RWPE1 (cell line): Measurements from ENCODE around the gene PSMD1.
"Not testable (repeated sequence)": the region's sequence is repeated elsewhere in the genome, so short reads cannot be mapped to it uniquely, and the experiment has no call there.

ENCODE experiments used
- CTCF ChIA-PET: fragments of 350-600 bp; sonication (Branson Sonifier 250); formaldehyde crosslinking; extraction: SDS; loops from one replicate; lab custom pipeline; 2021; lab: Yijun Ruan, JAX
- POLR2A ChIA-PET: fragments of 400-600 bp; formaldehyde crosslinking; extraction: SDS; loops from one replicate; lab custom pipeline; 2020; ENCODE audit warnings: antibody characterized with exemption; ENCODE audit not compliant: low non-redundant PET; lab: Yijun Ruan, JAX
- DNase-seq: peaks from one replicate; pipeline ENCODE4 v3.0.0; 2012; ENCODE audit warnings: low spot score
- H3K27ac ChIP-seq: fragments of 450-650 bp; 2 replicates; pipeline ENCODE4 v1.5.1; 2017
- TF ChIP-seq, protein P1 (sequence below): fragments of 450-650 bp; conservative IDR thresholded peaks from 2 replicates; pipeline ENCODE4 v1.5.1; 2017; ENCODE audit warnings: low read depth, mild to moderate bottlenecking

PSMD1 gene

DNA sequence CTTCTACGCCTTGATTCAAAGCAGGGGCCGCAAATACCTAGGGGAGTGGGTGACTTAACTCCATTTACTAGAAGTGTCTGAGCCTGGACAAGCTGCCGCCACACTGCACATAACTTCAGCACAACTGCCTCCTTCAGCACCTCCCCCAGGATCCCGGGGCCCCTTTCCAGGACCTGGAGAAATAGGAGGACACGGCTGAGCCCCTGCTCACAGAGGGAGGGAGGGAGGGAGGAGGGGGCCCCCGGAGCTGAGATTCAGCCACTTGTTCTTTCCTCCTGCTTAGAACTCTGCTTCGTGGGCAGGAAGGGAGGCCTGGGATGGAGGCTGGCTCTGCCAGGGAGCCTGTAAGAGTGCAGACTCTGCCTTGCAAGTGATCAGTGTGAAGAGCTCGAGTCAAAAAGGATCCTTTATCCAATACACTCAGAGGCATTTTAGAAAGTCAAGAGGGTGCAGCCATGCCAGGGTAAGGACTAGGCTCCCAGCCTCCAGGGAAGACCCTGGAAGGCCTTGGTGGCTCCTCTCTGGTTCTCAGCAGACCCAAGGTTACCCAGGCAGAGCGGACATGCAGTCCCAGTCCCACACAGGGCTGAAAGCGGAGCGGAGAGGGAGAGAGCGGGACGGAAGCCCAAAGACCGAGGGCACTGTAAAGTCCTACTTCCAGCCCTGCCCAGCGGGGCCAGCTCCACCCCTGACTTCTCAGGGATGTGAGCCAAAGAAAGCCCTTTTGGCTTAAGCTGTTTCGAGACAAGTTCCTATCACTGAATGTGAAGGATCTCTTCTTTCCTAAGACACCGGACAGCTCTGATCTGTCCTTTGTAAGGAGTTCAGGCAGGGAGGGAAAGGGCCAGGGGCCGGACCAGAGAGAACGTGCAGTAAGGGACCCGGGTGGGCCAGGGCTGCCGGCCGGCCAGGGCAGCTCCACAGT is 133.2 kb downstream of the PSMD1 start:
- DNase-seq = no peak
- ChIA-PET CTCF (interaction anchor here (0.5 to 0.7 kb wide), 2 partner anchors 223 to 262 kb away, joined by 3 read pairs; no protein-coding TSS in a partner anchor), POLR2A (no interaction called here)
- TF ChIP-seq, protein P1, sequence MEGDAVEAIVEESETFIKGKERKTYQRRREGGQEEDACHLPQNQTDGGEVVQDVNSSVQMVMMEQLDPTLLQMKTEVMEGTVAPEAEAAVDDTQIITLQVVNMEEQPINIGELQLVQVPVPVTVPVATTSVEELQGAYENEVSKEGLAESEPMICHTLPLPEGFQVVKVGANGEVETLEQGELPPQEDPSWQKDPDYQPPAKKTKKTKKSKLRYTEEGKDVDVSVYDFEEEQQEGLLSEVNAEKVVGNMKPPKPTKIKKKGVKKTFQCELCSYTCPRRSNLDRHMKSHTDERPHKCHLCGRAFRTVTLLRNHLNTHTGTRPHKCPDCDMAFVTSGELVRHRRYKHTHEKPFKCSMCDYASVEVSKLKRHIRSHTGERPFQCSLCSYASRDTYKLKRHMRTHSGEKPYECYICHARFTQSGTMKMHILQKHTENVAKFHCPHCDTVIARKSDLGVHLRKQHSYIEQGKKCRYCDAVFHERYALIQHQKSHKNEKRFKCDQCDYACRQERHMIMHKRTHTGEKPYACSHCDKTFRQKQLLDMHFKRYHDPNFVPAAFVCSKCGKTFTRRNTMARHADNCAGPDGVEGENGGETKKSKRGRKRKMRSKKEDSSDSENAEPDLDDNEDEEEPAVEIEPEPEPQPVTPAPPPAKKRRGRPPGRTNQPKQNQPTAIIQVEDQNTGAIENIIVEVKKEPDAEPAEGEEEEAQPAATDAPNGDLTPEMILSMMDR = no peak
- no peak overlapping the region for H3K27ac ChIP-seq

DNA sequence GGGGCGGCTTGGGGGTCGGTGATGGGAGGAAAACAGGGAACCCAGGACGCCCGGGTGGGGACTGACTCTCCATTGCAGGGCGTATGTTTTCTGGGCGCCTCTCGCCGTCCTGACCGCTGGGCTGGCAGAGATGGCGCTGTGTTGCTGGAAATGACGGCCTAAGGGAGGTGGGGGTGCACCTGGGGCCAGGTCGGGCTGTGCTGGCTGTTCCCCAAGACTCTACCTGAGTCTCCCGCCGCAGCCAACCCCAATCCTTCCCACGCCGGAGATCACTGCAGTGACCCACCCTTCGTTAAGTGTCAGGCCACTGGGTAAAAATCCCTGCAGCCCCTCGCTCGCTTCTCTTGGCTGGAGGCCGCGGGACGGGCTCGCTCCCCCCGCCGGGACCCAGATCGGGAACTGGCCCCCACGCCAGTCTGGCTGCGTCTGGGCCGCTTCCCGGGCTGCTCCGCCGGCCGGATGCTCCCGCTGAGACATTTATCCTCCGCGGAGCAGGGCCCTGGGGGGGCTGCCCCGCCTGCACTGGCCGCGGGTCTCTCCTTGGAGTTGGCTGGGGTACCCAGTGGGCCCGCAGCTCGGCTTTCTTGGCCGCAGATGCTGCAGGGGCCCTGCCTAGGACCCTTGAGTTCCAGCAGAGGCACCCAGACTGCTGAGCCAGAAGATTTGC is 134.0 kb downstream of the PSMD1 start:
- ChIA-PET POLR2A (no interaction called here), CTCF (interaction anchor here (0.5 kb wide), 1 partner anchor 30 kb away, joined by 5 read pairs; no protein-coding TSS in a partner anchor)
- TF ChIP-seq, protein P1 = no peak
- H3K27ac ChIP-seq = no peak overlapping the region
- no peak for DNase-seq

DNA sequence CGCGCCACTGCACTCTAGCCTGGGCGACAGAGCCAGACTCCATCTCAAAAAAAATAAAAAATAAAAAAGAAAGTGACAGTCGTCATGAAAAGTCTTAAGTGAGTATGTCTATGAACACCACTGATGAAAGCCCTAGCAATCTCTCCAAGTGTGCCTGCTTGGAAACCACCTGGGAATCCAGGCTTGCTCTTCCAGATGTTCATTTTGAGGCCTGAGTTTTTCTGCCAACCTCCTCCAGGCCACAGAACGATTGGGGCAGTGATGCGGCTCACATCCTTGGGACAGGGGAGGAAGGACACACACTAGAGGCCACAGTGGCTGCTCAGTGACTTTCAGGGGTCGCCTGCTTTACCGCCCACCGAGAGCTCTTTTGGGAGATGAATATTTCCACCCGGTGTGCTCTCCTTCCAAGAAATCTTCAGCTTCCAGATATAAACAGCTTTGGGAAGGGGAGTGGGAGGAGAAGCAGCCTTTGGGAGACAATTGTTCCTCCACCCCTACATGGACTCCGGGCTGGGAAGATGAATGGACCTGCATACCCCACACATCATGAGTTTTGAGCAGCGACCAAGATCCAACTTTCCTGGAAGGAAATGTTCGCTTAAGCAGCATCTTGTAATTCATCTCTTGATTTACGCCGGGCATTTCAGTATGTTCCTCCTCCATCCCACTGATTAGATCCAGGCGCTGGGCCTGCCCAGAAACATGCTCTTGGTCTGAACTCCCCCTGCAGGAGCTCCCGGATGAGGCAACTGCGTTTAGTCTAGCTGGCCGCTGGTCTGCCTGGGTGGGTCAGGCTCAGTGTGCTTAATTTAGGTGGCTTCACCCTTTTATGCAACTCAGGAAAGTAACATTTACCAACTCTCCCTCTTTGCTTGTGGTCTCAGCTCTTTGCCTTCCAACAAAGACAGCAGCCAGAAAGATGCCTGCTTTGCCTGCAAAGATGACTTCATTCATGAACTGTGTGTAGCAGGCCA is 135.5 kb downstream of the PSMD1 start:
- H3K27ac ChIP-seq = no peak overlapping the region
- TF ChIP-seq, protein P1 = no peak
- DNase-seq = no peak
- CTCF ChIA-PET = interaction anchor here (1.0 kb wide), 2 partner anchors 12 to 88 kb away, joined by 3 to 8 read pairs; no protein-coding TSS in a partner anchor
- POLR2A ChIA-PET = no interaction called here

DNA sequence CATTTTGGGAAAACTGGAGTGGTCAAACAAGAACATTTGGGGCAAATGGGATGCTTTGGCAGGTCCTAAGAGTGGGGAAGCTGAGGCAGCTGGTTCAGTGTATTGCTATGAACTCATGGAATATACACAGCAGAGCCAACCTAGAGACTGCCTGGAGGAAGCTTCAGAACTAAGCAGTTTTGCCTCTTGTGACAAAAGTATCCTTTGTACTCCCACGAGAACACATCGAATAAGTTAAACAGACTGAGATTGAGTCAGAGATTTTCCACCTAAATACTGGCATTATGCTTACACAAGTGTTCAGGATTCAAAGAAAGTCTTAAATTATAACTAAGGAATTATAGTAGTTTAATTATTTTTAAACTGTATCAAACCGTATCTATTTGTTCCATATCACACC is 136.5 kb downstream of the PSMD1 start:
- CTCF ChIA-PET = interaction anchor here (0.7 kb wide), 1 partner anchor 150 kb away, joined by 3 read pairs; no protein-coding TSS in a partner anchor

DNA sequence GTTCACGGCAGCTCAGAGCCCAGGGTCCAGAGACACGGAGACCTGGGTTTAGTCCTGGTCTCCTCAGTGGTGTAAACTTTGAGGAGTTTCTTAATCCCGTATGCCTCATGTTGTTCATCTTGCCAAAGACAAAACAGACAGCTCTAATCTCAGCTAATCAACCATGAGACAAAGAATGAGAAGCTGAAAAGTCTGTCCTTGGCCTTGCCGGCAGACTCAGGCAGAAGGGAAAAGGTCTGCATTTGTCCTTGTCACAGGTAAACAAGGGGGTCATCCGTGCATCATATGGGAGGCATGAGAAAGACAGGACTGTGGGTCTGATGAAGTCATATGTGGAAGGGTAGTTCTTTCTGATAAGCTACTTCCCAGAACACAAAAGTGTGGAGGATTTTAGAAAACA is 139.9 kb downstream of the PSMD1 start:
- TF ChIP-seq, protein P1 = no peak
- CTCF ChIA-PET = interaction anchor here (0.6 kb wide), 1 partner anchor 152 kb away, joined by 4 read pairs; no protein-coding TSS in a partner anchor
- DNase-seq = no peak
- POLR2A ChIA-PET = no interaction called here
- no peak overlapping the region for H3K27ac ChIP-seq

More for the DNA sequence above, 136.5 kb downstream of the PSMD1 start:
- TF ChIP-seq, protein P1 = no peak
- POLR2A ChIA-PET = no interaction called here
- DNase-seq = no peak
- H3K27ac ChIP-seq = no peak overlapping the region

DNA sequence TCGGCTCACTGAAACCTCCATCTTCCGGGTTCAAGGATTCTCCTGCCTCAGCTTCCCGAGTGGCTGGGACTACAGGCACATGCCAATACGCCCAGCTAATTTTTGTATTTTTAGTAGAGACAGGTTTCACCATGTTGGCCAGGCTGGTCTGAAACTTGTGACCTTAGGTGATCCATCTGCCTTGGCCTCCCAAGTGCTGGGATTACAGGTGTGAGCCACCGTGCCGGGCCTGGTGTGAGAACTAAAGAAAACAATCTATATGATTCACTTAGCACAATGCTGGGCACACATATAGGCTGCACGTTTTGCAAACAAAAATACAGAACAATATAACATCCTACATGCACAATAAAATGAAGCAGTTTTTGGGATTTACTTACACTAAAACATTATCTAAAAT is 140.5 kb downstream of the PSMD1 start:
- POLR2A ChIA-PET, H3K27ac ChIP-seq, DNase-seq: not testable (repeated sequence)
- CTCF ChIA-PET = interaction anchor here (0.6 kb wide), 1 partner anchor 1157 kb away, joined by 3 read pairs; no protein-coding TSS in a partner anchor
